ENCODE measurements around the gene TSACC. TPM values are rescaled to one million over a fixed set of nuclear protein-coding genes. Genes with fewer than 3 reads are reported as not detected.

TSACC gene
- total and polyA plus RNA-seq, 4 donors: 0.28 to 2.7 (median 0.60) TPM; not detected in 1

GRCh38 chr1:156394835-156395461, 56.6 kb downstream of the TSACC start:
- H3K36me3 ChIP-seq (ENCODE audit: control insufficient read depth in 4 of 4, insufficient read depth in 3 of 4, low read depth in 1 of 4, low read length in 3 of 4): no peaks in the 10 kb centered on the region
- 81% methylated on average over 16 of the region's 16 CpGs for WGBS
- TF ChIP-seq GABPA (IDR thresholded peaks at IDR 0.05 in 1 of 2, conservative IDR thresholded peaks at IDR 0.05 in 1 of 2) (no peak), JUND (IDR thresholded peaks at IDR 0.05) (no peak), ZBTB33 (IDR thresholded peaks at IDR 0.05) (no peak), NR2F2 (IDR thresholded peaks at IDR 0.05) (no peak), SP1 (IDR thresholded peaks at IDR 0.05) (no peak), REST (IDR thresholded peaks at IDR 0.05) (no peak), RAD21 (IDR thresholded peaks at IDR 0.05) (no peak), HNF4A (conservative IDR thresholded peaks at IDR 0.05) (no peak), CTCF (IDR thresholded peaks at IDR 0.05; ENCODE audit: low read depth, low read length, missing input control) (no peak), FOXA1 (IDR thresholded peaks at IDR 0.05) (no peak)

More at GRCh38 chr1:156394835-156395461, 56.6 kb downstream of the TSACC start:
- Histone ChIP-seq H3K4me3 (ENCODE audit: low read depth in 1 of 3, low read length in 3 of 3) (no peak overlapping the region), H3K27me3 (ENCODE audit: control insufficient read depth in 4 of 4, insufficient read depth in 4 of 4, low read length in 3 of 4) (no peaks in the 10 kb centered on the region), H3K4me1 (ENCODE audit: control insufficient read depth in 4 of 4, insufficient read depth in 4 of 4, low read length in 3 of 4) (no peaks in the 10 kb centered on the region), H3K9ac (ENCODE audit: low read depth in 1 of 2, low read length in 2 of 2) (no peak overlapping the region), H3K9me3 (ENCODE audit: control insufficient read depth in 4 of 4, low read length in 3 of 4) (no peaks in the 10 kb centered on the region), H3K27ac (ENCODE audit: low read depth in 1 of 2, low read length in 2 of 2) (no peak overlapping the region)
- DNase-seq (ENCODE audit: low spot score): no peak

Other genes with a start within 250 kb of the TSACC start
- gene LMNA, start 223.8 kb upstream of the TSACC start, total RNA-seq: 100 to 1,000 TPM in 1 of 2 donors, 10 to 100 TPM in 1; 89.4 to 160 TPM
- gene LMNA, start 223.8 kb upstream of the TSACC start, polyA plus RNA-seq: 100 to 1,000 TPM in 1 of 2 donors, 10 to 100 TPM in 1; 60.4 to 105 TPM
- 1 to 10 TPM; 2.3 to 3.5 TPM for gene SEMA4A, start 184.9 kb upstream of the TSACC start, total RNA-seq
- 1 to 10 TPM; 1.1 to 1.2 TPM for gene SEMA4A, start 184.9 kb upstream of the TSACC start, polyA plus RNA-seq
- 10 to 100 TPM; 10.2 to 21.8 TPM for gene SLC25A44, start 144.4 kb upstream of the TSACC start, total RNA-seq
- 10 to 100 TPM; 15.7 to 16.0 TPM for gene SLC25A44, start 144.4 kb upstream of the TSACC start, polyA plus RNA-seq
- 10 to 100 TPM; 24.7 to 41.5 TPM for gene PMF1, start 125.5 kb upstream of the TSACC start, total RNA-seq
- gene PMF1, start 125.5 kb upstream of the TSACC start, polyA plus RNA-seq: 10 to 100 TPM; 32.4 to 63.5 TPM
- gene BGLAP, start 96.3 kb upstream of the TSACC start, total RNA-seq: under 1 TPM; 0.28 to 0.75 TPM
- gene BGLAP, start 96.3 kb upstream of the TSACC start, polyA plus RNA-seq: under 1 TPM in 1 of 2 donors, not detected in 1; 0.06 TPM
- gene PAQR6, start 90.5 kb upstream of the TSACC start, total RNA-seq: under 1 TPM; 0.23 to 0.75 TPM
- under 1 TPM; 0.22 to 0.85 TPM for gene PAQR6, start 90.5 kb upstream of the TSACC start, polyA plus RNA-seq
- gene SMG5, start 55.7 kb upstream of the TSACC start, total RNA-seq: 10 to 100 TPM; 30.3 to 59.1 TPM
- 10 to 100 TPM; 22.9 to 41.1 TPM for gene SMG5, start 55.7 kb upstream of the TSACC start, polyA plus RNA-seq
- gene TMEM79, start 54.2 kb upstream of the TSACC start, total RNA-seq: 1 to 10 TPM; 1.2 to 1.5 TPM
- 1 to 10 TPM; 1.7 to 2.2 TPM for gene TMEM79, start 54.2 kb upstream of the TSACC start, polyA plus RNA-seq
- 10 to 100 TPM; 26.5 to 30.0 TPM for gene GLMP, start 42.8 kb upstream of the TSACC start, total RNA-seq
- gene GLMP, start 42.8 kb upstream of the TSACC start, polyA plus RNA-seq: 10 to 100 TPM; 47.9 to 51.4 TPM
- under 1 TPM in 1 of 2 donors, not detected in 1; 0.67 TPM for gene VHLL, start 39.2 kb upstream of the TSACC start, total RNA-seq
- not detected for gene VHLL, start 39.2 kb upstream of the TSACC start, polyA plus RNA-seq
- gene CCT3, start 234 bp upstream of the TSACC start, total RNA-seq: 100 to 1,000 TPM; 135 to 144 TPM
- 100 to 1,000 TPM in 1 of 2 donors, 10 to 100 TPM in 1; 74.5 to 102 TPM for gene CCT3, start 234 bp upstream of the TSACC start, polyA plus RNA-seq
- gene RHBG, start 30.7 kb downstream of the TSACC start, total RNA-seq: 1 to 10 TPM; 1.0 to 3.5 TPM
- gene RHBG, start 30.7 kb downstream of the TSACC start, polyA plus RNA-seq: 1 to 10 TPM in 1 of 2 donors, under 1 TPM in 1; 0.25 to 6.4 TPM
- gene MEF2D, start 162.2 kb downstream of the TSACC start, total RNA-seq: 1 to 10 TPM; 5.2 to 5.7 TPM
- 1 to 10 TPM; 3.4 to 7.6 TPM for gene MEF2D, start 162.2 kb downstream of the TSACC start, polyA plus RNA-seq
- 1 to 10 TPM in 1 of 2 donors, under 1 TPM in 1; under 0.01 to 8.5 TPM for gene IQGAP3, start 234.0 kb downstream of the TSACC start, total RNA-seq
- gene IQGAP3, start 234.0 kb downstream of the TSACC start, polyA plus RNA-seq: under 1 TPM; 0.11 to 0.75 TPM
- gene TTC24, start 241.2 kb downstream of the TSACC start, total RNA-seq: under 1 TPM; 0.08 to 0.14 TPM
- gene TTC24, start 241.2 kb downstream of the TSACC start, polyA plus RNA-seq: under 1 TPM in 1 of 2 donors, not detected in 1; 0.10 TPM